GM12892 (cell line): ENCODE data around the gene NUDT6.
"Not testable (repeated sequence)": the region's sequence is repeated elsewhere in the genome, so short reads cannot be mapped to it uniquely, and the experiment has no call there.

ENCODE experiments used
- DNase-seq: peaks from one replicate; pipeline ENCODE4 v3.0.0; 2011; ENCODE audit not compliant: insufficient read length
- FAIRE-seq: peaks from 2 replicates; lab custom pipeline; 2011; peaks lifted over from hg19 to GRCh38; lab: Jason Lieb, UNC
- POLR2A ChIP-seq: IDR thresholded peaks from 2 replicates; pipeline ENCODE4 v1.6.1; 2011; ENCODE audit warnings: low read depth, low read length, control low read depth
- POLR2AphosphoS5 ChIP-seq: IDR thresholded peaks from 2 replicates; pipeline ENCODE4 v1.6.1; 2011; ENCODE audit warnings: low read depth, low read length, control low read depth
- TAF1 ChIP-seq: IDR thresholded peaks from 2 replicates; pipeline ENCODE4 v1.6.1; 2011; ENCODE audit warnings: low read depth, mild to moderate bottlenecking, control low read depth, low read length, borderline replicate concordance

Gene NUDT6

DNA sequence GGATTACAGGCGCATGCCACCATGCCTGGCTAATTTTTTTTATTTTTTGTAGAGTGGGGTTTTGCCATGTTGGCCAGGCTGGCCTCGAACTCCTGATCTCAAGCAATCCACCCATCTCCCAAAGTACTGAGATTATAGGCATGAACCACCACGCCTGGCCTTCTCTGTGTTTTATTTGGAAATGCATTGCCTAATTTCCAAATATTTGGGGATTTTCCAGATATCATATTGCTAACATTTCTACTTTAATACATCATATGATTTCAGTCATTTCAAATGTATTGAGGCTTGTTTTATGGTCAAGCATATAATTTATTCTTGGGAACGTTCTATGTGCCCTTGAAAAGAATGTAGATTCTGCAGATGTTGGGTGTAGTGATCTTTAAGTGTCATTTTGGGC lies 57.0 kb downstream of the NUDT6 start:
- DNase-seq, result no peak
- FAIRE-seq, result no peak
- TF ChIP-seq POLR2A (no peak), TAF1 (no peak), POLR2AphosphoS5 (no peak)

DNA sequence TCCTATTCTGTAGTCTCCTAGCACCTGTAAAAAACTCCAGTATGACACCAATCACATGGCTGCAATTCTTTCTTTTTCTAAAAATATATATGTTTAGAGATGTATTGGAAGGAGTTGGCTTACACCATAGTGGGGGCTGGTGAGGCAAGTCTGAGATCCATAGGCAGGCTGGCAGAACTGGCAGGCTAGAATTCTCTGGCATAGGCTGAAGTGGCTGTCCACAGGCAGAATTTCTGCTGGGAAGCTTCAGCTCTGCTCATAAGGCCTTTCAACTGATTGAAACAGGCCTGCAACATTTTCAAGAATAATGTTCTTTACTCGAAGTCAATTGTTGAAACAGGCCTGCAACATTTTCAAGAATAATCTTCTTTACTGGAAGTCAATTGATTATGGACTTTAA lies 58.8 kb downstream of the NUDT6 start:
- DNase-seq, result no peak
- FAIRE-seq, result no peak
- TF ChIP-seq TAF1 (no peak), POLR2A (no peak), POLR2AphosphoS5 (no peak)

DNA sequence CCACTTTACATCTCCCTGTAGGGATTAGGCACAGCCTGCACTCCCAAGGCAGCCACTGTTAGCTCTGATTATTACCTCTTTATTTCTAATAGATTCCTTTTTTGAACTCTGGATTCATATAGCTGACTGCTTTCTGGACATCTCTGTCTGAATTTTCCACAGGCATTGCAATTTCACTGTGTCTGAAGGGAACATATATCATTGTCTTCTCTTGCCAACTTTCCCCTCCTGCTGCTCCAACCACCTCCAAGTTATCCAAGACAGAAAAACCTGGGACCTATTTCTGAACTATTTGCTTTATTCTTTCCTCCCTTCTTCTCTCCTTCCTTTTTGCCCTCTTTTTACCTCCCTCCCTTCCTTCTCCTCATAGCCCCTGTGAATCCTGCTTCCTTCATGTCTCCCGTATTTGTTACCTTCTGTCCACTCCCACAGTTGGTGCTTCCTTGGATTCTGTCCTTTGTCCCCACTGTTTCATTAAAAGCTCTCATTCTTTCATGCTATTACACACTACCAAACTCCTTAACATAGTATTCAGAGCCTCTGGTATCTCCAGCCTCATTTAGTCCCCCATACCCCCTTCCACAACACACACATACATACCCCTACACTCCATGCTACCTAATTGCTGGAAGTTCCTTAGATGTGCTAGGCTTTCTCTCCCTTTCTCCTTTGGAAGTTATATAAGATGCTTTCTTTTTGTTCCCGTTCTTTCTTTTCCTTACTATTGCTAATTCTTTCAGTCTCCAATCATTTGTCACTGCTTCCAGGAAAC lies 61.0 kb downstream of the NUDT6 start:
- no peak for TF ChIP-seq POLR2A
- no peak for TF ChIP-seq TAF1
- TF ChIP-seq POLR2AphosphoS5, result no peak
- FAIRE-seq (no peak), DNase-seq (no peak)

DNA sequence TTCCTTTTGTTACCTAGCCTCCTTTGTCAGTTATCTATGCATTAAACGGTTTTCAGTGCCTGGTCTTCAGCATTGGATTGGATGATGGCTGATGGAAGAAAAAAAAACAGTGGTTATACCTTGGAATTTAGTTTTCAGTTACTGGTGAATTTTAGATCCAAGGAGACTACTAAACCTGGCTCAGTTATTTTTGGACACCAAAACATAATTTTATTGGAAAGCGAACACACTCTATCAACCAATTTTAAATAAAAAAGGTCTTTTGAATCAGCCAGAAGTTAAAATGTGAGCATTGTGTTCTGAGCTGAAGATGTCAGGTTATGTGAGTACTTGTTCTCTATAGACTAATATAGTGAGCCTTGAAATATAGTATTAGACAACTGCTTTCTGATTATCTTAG lies 63.7 kb downstream of the NUDT6 start:
- DNase-seq (no peak), FAIRE-seq (no peak)
- TF ChIP-seq POLR2A (no peak), TAF1 (no peak), POLR2AphosphoS5 (no peak)

DNA sequence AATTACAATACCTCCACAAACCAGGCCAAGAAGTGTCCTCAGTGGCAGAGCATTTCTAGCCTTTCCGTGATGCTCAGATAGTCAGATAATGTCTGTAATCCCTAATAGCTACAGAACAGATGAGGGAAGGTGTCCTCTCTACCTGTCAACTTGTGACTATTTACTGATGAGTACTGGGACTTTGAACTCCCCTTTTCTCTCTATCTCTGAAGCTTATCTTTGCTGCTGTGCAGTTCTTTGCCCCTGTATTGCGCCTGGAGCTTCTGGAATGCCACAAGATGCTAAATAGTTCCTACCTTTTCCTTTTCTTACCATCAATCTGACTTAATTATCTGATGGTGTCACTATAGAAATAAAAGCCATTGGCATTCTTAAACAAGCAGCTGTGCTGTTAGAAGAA lies 65.2 kb downstream of the NUDT6 start:
- TF ChIP-seq POLR2AphosphoS5 (no peak), TAF1 (no peak), POLR2A (no peak)
- DNase-seq, result no peak
- no peak for FAIRE-seq

DNA sequence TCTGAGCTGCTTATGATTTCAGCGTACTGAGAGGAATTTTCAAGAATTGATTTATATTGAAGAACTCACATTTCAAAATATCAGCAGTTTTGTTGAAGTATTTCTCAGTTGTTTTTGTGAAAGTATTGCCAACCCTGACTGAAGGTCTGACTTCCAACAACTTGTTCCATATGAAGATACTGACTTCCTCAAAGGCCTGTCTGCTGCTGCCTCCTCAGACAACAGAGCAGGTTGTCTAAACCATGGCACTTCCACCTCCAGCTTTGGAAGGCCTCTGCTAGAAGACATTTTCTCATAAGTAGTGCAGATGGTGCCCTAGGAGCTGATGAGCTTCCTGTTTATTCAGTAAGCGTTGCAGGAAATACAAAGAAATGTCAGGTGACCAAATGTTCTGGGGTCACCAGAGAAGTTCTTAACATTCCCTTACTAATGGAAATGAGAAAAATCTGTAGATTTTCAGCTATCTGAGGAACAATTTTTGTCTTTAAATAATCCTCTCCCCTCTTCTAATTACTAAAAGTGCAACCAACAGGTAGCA lies 67.0 kb downstream of the NUDT6 start:
- TF ChIP-seq POLR2AphosphoS5 (no peak), TAF1 (no peak), POLR2A (no peak)
- FAIRE-seq (no peak), DNase-seq (no peak)

DNA sequence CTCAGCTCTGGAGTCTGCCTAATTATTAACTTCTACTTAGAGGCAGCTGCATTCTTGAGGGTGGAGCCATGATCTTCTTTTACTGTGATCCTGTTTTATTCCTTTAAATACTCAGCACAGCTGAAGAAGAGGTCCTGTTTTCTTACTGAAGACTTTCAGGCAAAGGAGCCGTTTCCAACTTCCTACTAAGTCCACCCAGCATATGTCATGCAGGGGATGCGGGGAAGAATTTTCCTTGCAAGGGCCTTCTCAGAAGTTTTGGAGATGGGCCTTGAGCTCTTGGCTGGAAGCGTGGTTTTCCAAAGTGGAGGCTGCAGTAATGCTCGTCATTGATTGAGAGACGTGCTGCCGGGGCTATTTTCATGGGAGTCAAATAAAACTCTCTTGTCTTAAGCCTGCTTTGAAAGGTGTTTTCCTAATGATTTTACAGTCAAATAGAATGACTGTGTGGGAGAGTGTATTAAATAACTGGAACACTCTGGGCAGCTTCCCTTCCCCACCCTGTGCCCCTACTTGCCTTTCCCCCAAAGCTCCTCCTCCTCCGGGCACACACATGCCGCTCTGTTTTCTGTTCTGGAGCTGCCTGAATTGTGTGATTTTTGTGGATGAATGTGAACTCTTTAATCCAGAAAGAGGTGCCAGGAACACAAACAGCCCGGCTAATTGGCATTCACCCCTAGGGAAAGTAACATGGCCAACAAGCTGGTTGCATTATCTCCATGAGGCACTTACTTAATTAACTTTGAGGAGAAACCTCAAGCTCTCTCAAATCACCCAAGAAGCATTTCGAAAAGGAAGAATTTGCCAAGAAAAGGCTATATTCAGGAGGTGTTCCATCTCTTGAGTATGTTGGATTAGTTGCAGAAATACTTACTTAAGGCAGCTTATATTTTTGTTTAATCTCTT lies 67.7 kb downstream of the NUDT6 start:
- FAIRE-seq (no peak), DNase-seq (no peak)

DNA sequence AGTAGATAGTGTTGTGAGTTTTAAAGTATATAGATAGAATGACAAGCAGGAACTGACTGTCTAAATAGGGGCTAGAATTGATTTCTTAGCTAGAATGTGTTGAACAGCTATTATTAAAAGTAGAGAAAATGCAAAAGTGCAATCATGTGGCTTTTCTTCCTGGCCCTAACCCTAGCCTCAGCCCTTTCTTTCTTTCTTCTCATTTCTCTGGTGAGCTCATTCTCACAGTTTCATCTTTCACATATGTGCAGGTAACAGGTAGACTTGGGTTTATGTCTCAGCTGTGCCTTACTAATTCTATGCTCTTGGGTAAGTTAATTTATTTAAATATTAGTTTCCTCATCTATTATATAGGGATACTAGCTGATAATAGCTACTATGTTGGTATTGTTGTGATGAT lies 70.8 kb downstream of the NUDT6 start:
- FAIRE-seq (no peak), DNase-seq (no peak)
- no peak for TF ChIP-seq POLR2A
- TF ChIP-seq POLR2AphosphoS5, result no peak
- TF ChIP-seq TAF1, result no peak

More for the DNA sequence above, 67.7 kb downstream of the NUDT6 start:
- TF ChIP-seq TAF1, result no peak
- no peak for TF ChIP-seq POLR2AphosphoS5
- no peak for TF ChIP-seq POLR2A

DNA sequence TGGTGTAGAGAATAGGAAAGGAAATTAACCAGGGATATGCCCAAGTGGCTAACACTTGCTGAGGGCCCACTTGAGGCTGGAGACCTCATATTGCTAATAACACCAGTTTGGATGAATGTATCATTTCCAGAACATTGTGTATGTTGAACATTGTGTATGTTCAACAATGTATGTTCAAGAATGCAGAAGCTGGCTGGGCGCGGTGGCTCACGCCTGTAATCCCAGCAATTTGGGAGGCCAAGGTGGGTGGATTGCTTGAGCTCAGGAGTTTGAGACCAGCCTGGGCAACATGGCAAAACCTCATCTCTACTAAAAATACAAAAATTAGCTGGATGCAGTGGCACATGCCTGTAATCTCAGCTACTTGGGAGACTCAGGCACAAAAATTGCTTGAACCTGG lies 72.6 kb downstream of the NUDT6 start:
- FAIRE-seq, DNase-seq: not testable (repeated sequence)

DNA sequence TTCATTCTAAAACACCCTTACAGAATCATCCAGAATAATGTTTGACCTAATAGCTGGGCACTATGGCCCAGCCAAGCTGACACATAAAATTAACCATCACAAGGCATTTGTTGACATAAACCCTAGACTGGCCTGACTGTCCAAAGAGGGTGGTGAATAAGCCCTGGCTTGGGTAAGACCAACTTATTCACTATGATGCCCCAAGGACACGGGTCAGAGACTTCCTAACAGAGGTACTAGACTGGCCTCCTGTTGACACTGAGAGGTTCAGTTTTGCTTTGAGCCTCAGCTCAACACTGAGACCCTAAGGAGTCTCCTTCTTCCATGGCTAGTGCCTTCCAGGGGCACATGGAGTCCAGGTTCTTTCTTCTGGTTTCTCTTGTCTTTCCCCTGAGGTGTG lies 74.5 kb downstream of the NUDT6 start:
- no peak for FAIRE-seq
- no peak for DNase-seq
- no peak for TF ChIP-seq POLR2A
- no peak for TF ChIP-seq TAF1
- no peak for TF ChIP-seq POLR2AphosphoS5

DNA sequence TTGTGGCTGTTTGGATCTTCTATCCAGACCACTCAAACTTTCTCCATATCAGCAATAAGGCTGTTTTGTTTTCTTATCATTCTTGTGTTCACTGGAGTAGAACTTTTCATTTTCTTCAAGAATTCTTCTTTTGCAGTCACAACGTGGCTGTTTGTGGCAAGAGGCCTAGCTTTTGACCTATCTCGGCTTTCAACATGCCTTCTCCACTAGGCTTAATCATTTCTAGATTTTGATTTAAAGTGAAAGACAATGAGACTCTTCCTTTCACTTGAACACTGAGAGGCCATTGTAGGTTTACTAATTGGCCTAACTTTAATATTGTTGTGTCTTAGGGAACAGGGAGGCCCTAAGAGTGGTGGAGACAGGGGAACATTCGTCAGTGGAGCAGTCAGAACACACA lies 76.6 kb downstream of the NUDT6 start:
- no peak for TF ChIP-seq TAF1
- no peak for TF ChIP-seq POLR2AphosphoS5
- no peak for TF ChIP-seq POLR2A
- DNase-seq (no peak), FAIRE-seq (no peak)

DNA sequence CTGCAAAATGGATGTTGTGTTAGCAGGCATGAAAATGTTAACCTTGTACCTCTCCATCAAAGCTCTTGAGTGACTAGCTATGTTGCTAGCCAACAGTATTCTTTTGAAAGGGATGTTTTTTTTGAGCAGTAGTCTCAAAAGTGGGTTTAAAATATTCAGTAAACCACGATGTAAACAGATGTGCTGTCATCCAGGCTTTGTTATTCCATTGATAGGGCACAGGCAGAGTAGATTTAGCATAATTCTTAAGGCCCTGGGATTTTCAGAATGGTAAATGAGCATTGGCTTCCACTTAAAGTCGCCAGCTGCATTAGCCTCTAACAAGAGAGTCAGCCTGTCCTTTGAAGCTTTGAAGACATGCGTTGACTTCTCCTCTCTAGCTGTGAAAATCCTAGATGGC lies 77.3 kb downstream of the NUDT6 start:
- DNase-seq (no peak), FAIRE-seq (peak; percentile 14)
- TF ChIP-seq POLR2AphosphoS5 (no peak), TAF1 (no peak), POLR2A (no peak)

DNA sequence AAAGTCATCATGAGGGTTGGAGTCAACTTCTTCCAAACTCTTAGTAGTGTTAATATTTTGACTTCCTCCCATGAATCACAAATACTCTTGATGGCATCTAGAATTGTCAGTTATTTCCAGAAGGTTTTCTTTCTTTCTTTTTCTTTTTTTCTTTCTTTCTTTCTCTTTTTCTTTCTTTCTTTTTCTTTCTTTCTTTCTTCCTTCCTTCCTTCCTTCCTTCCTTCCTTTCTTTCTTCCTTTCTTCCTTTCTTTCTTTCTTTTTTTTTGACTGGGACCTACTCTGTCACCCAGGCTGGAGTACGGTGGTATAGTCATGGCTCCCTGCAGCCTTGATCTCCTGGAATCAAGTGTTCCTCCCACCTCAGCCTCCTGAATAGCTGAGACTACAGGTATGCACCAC lies 78.0 kb downstream of the NUDT6 start:
- FAIRE-seq, DNase-seq: not testable (repeated sequence)
